H9 (cell line): ENCODE data around the gene BZW2. TPM values are rescaled to one million over a fixed set of nuclear protein-coding genes. Genes with fewer than 3 reads are reported as not detected.

Experiments
- DNase-seq: peaks from one replicate; pipeline ENCODE4 v3.0.0-alpha.2; 2017
- H2AFZ ChIP-seq: one replicate; pipeline ENCODE4 v1.6.1; 2013; ENCODE audit warnings: mild to moderate bottlenecking, low read length, control low read depth, moderate library complexity
- H2AK5ac ChIP-seq: 2 replicates; pipeline ENCODE4 v1.6.1; 2013; ENCODE audit warnings: low read length, control low read depth, mixed read lengths; ENCODE audit not compliant: insufficient read length
- H2BK120ac ChIP-seq: one replicate; pipeline ENCODE4 v1.6.1; 2013; ENCODE audit warnings: low read depth, mild to moderate bottlenecking, low read length, control low read depth, inconsistent platforms; ENCODE audit not compliant: poor library complexity, severe bottlenecking
- H2BK12ac ChIP-seq: 2 replicates; pipeline ENCODE4 v1.6.1; 2013; ENCODE audit warnings: low read length, control low read depth, mixed read lengths, low read depth; ENCODE audit not compliant: insufficient read length
- H2BK15ac ChIP-seq: 2 replicates; pipeline ENCODE4 v1.6.1; 2013; ENCODE audit warnings: low read depth, low read length, control low read depth
- H2BK20ac ChIP-seq: one replicate; pipeline ENCODE4 v1.6.1; 2013; ENCODE audit warnings: low read depth, mild to moderate bottlenecking, low read length, control low read depth, inconsistent platforms; ENCODE audit not compliant: poor library complexity, severe bottlenecking
- H2BK5ac ChIP-seq: 2 replicates; pipeline ENCODE4 v1.6.1; 2013; ENCODE audit warnings: low read length, control low read depth, mixed read lengths; ENCODE audit not compliant: insufficient read length
- H3K14ac ChIP-seq: 2 replicates; pipeline ENCODE4 v1.6.1; 2013; ENCODE audit warnings: low read length, control low read depth; ENCODE audit not compliant: insufficient read depth
- H3K18ac ChIP-seq: 2 replicates; pipeline ENCODE4 v1.6.1; 2013; ENCODE audit warnings: low read depth, mild to moderate bottlenecking, mixed read lengths, low read length, control low read depth; ENCODE audit not compliant: insufficient read length
- H3K23ac ChIP-seq: 2 replicates; pipeline ENCODE4 v1.6.1; 2013; ENCODE audit warnings: low read length, control low read depth, mixed read lengths, low read depth; ENCODE audit not compliant: insufficient read length
- H3K23me2 ChIP-seq: 2 replicates; pipeline ENCODE4 v1.6.1; 2013; ENCODE audit warnings: low read depth, mild to moderate bottlenecking, mixed read lengths, low read length, control low read depth; ENCODE audit not compliant: insufficient read length, poor library complexity, severe bottlenecking
- H3K27ac ChIP-seq: 2 replicates; pipeline ENCODE4 v1.5.1; 2013; ENCODE audit warnings: low read length, control low read depth, mixed read lengths, low read depth; ENCODE audit not compliant: insufficient read length
- H3K27me3 ChIP-seq: 2 replicates; pipeline ENCODE4 v1.6.1; 2013; ENCODE audit warnings: low read length, control low read depth, inconsistent platforms; ENCODE audit not compliant: insufficient read depth
- H3K4ac ChIP-seq: 2 replicates; pipeline ENCODE4 v1.6.1; 2013; ENCODE audit warnings: low read depth, mild to moderate bottlenecking, control low read depth, inconsistent platforms, low read length, moderate library complexity
- H3K4me1 ChIP-seq: 2 replicates; pipeline ENCODE4 v1.6.1; 2013; ENCODE audit warnings: low read length, control low read depth, inconsistent platforms; ENCODE audit not compliant: insufficient read depth
- H3K4me2 ChIP-seq: 2 replicates; pipeline ENCODE4 v1.6.1; 2013; ENCODE audit warnings: low read length, control low read depth, mixed read lengths; ENCODE audit not compliant: insufficient read length, insufficient read depth
- H3K56ac ChIP-seq: 2 replicates; pipeline ENCODE4 v1.6.1; 2013; ENCODE audit warnings: low read depth, mild to moderate bottlenecking, mixed read lengths, low read length, control low read depth; ENCODE audit not compliant: insufficient read length
- H3K79me1 ChIP-seq: 2 replicates; pipeline ENCODE4 v1.6.1; 2013; ENCODE audit warnings: low read depth, mild to moderate bottlenecking, moderate library complexity, low read length, control low read depth, inconsistent platforms; ENCODE audit not compliant: insufficient read depth, poor library complexity, severe bottlenecking
- H3K79me2 ChIP-seq: 2 replicates; pipeline ENCODE4 v1.6.1; 2013; ENCODE audit warnings: low read length, control low read depth, inconsistent platforms; ENCODE audit not compliant: insufficient read depth
- H3K9ac ChIP-seq: 2 replicates; pipeline ENCODE4 v1.6.1; 2013; ENCODE audit warnings: low read length, control low read depth, mixed read lengths; ENCODE audit not compliant: insufficient read length; ENCODE audit errors: extremely low read depth
- H3K9me3 ChIP-seq: one replicate; pipeline ENCODE4 v1.6.1; 2013; ENCODE audit warnings: low read depth, low read length, inconsistent platforms; ENCODE audit not compliant: control insufficient read depth
- H3T11ph ChIP-seq: one replicate; pipeline ENCODE4 v1.6.1; 2013; ENCODE audit warnings: mild to moderate bottlenecking, low read length, control low read depth, inconsistent platforms
- H4K20me1 ChIP-seq: one replicate; pipeline ENCODE4 v1.6.1; 2013; ENCODE audit not compliant: control insufficient read depth, insufficient read length, insufficient read depth
- H4K5ac ChIP-seq: 2 replicates; pipeline ENCODE4 v1.6.1; 2013; ENCODE audit warnings: low read depth, mild to moderate bottlenecking, mixed read lengths, low read length, control low read depth; ENCODE audit not compliant: insufficient read length
- H4K8ac ChIP-seq: replicated peaks from 2 replicates; pipeline ENCODE4 v1.6.1; 2013; ENCODE audit warnings: low read length, control low read depth, mixed read lengths, low read depth; ENCODE audit not compliant: insufficient read length
- H4K91ac ChIP-seq: 2 replicates; pipeline ENCODE4 v1.6.1; 2013; ENCODE audit warnings: low read depth, mild to moderate bottlenecking, moderate library complexity, mixed read lengths, low read length, control low read depth; ENCODE audit not compliant: insufficient read length
- H3K27ac Mint-ChIP-seq, 3 experiments: 2 replicates in 2 of 3; 3 replicates in 1 of 3; pipeline ENCODE4 v1.8.0; 2020 to 2021; ENCODE audit warnings: mixed read lengths in 3 of 3, mild to moderate bottlenecking in 1 of 3, moderate library complexity in 1 of 3
- H3K27me3 Mint-ChIP-seq: 2 replicates; pipeline ENCODE4 v1.8.0; 2021; ENCODE audit warnings: low read depth, mild to moderate bottlenecking, moderate library complexity, mixed read lengths
- H3K36me3 Mint-ChIP-seq, 3 experiments: 2 replicates in 2 of 3; 3 replicates in 1 of 3; pipeline ENCODE4 v1.8.0; 2020 to 2021; ENCODE audit warnings: low read depth in 3 of 3, mixed read lengths in 3 of 3; ENCODE audit not compliant: insufficient read depth in 1 of 3
- H3K4me1 Mint-ChIP-seq, 2 experiments: 2 replicates each; pipeline ENCODE4 v1.8.0; 2020; ENCODE audit warnings: mixed read lengths in 2 of 2
- H3K4me3 Mint-ChIP-seq, 2 experiments: 2 replicates in 1 of 2; 3 replicates in 1 of 2; pipeline ENCODE4 v1.8.0; 2020 to 2021; ENCODE audit warnings: mild to moderate bottlenecking in 2 of 2, mixed read lengths in 2 of 2, moderate library complexity in 1 of 2
- H3K9me3 Mint-ChIP-seq, 2 experiments: 2 replicates in 1 of 2; 3 replicates in 1 of 2; pipeline ENCODE4 v1.8.0; 2020; ENCODE audit warnings: mild to moderate bottlenecking in 2 of 2, mixed read lengths in 2 of 2, moderate library complexity in 1 of 2
- WGBS: extraction: QIAGEN DNeasy Blood & Tissue Kit; methylation state at CpG from one replicate; pipeline ENCODE4 v1.1.7; 2013; ENCODE audit warnings: missing lambda C conversion rate, low lambda C conversion rate, mixed read lengths; ENCODE audit not compliant: insufficient read length; ENCODE audit errors: extremely low coverage; 5-methylcytosine and 5-hydroxymethylcytosine counted together
- total RNA-seq: library from RNA; stranded (reverse); gene quantifications from 2 replicates; pipeline ENCODE4 v1.2.1, GENCODE V29; 2021
- TF ChIP-seq, protein P1 (sequence below): fragments of 200-600 bp; sonication (generic); conservative IDR thresholded peaks from 3 replicates; pipeline ENCODE4 v1.8.0; 2021; ENCODE audit warnings: antibody characterized with exemption, mild to moderate bottlenecking

Gene BZW2
- total RNA-seq, 1 experiment from 2014 or later = 64.6 TPM

DNA sequence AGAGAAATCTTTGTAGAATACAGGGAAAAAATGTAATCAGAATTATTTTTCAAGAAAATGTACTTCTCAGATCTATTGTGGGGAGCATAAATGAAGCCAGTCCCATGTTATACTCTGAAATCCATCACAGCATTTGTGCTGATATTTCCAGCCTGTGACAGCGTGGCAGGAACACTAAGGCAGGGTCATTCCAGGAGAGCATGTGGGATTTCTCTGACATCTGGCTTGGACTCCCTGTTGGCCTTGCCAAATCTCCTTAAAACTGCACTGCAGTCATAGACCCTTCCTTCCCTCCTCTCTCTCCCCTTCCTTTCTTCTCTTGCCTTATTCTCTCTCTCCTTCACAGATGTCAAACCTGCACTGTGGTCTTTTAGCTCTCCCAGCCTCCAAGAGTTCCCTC, 101.1 kb downstream of the BZW2 start:
- TF ChIP-seq, protein P1, sequence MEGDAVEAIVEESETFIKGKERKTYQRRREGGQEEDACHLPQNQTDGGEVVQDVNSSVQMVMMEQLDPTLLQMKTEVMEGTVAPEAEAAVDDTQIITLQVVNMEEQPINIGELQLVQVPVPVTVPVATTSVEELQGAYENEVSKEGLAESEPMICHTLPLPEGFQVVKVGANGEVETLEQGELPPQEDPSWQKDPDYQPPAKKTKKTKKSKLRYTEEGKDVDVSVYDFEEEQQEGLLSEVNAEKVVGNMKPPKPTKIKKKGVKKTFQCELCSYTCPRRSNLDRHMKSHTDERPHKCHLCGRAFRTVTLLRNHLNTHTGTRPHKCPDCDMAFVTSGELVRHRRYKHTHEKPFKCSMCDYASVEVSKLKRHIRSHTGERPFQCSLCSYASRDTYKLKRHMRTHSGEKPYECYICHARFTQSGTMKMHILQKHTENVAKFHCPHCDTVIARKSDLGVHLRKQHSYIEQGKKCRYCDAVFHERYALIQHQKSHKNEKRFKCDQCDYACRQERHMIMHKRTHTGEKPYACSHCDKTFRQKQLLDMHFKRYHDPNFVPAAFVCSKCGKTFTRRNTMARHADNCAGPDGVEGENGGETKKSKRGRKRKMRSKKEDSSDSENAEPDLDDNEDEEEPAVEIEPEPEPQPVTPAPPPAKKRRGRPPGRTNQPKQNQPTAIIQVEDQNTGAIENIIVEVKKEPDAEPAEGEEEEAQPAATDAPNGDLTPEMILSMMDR = no peak
- DNase-seq = no peak
- Histone ChIP-seq H2BK20ac (no peak overlapping the region), H3K18ac (no peak overlapping the region), H2AK5ac (no peak overlapping the region), H3K4me1 (peaks cover 5% of the 10 kb centered on the region; the same call in 1 of the 2 replicates), H4K8ac (no peak overlapping the region), H3K27ac (no peak overlapping the region), H2AFZ (no peak overlapping the region), H2BK12ac (no peak overlapping the region), H3K79me2 (no peaks in the 10 kb centered on the region), H3K4me2 (no peak overlapping the region), H3T11ph (no peak overlapping the region), H4K91ac (no peak overlapping the region), H2BK15ac (no peak overlapping the region), H3K27me3 (no peaks in the 10 kb centered on the region), H3K9me3 (no peaks in the 10 kb centered on the region), H3K79me1 (no peaks in the 10 kb centered on the region), H3K14ac (no peak overlapping the region), H4K5ac (no peak overlapping the region), H3K4ac (no peak overlapping the region), H3K56ac (no peak overlapping the region), H4K20me1 (no peaks in the 10 kb centered on the region), H2BK5ac (no peak overlapping the region), H3K23me2 (no peaks in the 10 kb centered on the region), H3K9ac (no peak overlapping the region), H2BK120ac (no peak overlapping the region), H3K23ac (no peak overlapping the region)
- Mint-ChIP-seq H3K9me3 (no peaks in the 10 kb centered on the region), H3K27me3 (no peaks in the 10 kb centered on the region; the same call in 1 of the 2 replicates), H3K36me3 (no peaks in the 10 kb centered on the region; a peak in 1 of 7 replicates), H3K27ac (no peak overlapping the region), H3K4me1 (peaks cover 17 to 18% of the 10 kb centered on the region in 2 experiments), H3K4me3 (no peak overlapping the region)
- WGBS = no CpG with 5 or more reads among the region's 1 CpG
